Uterus (tissue), 2 donors: ENCODE results near the gene RFX1.

Experiments
- CTCF ChIP-seq, 4 experiments: fragments of 200-600 bp in 2 of 4; fragments of 450-650 bp in 2 of 4; sonication (generic) in 2 of 4; IDR thresholded peaks; one replicate each; pipeline ENCODE4 v1.5.1; 2016 to 2019; ENCODE audit warnings: antibody characterized with exemption in 4 of 4, mild to moderate bottlenecking in 2 of 4, moderate library complexity in 1 of 4
- POLR2A ChIP-seq, 2 donors: fragments of 450-650 bp; IDR thresholded peaks; one replicate each; pipeline ENCODE4 v1.6.1; 2016; ENCODE audit warnings: antibody characterized with exemption in 2 of 2, mild to moderate bottlenecking in 1 of 2, moderate library complexity in 1 of 2

GRCh38 chr19:14051980-14052379 lies 45.9 kb upstream of the RFX1 start:
- TF ChIP-seq CTCF (IDR thresholded peaks at IDR 0.05) (no peak), POLR2A (IDR thresholded peaks at IDR 0.05) (no peak)
